ENCODE results near the gene DAB2IP.

The DAB2IP gene

DNA sequence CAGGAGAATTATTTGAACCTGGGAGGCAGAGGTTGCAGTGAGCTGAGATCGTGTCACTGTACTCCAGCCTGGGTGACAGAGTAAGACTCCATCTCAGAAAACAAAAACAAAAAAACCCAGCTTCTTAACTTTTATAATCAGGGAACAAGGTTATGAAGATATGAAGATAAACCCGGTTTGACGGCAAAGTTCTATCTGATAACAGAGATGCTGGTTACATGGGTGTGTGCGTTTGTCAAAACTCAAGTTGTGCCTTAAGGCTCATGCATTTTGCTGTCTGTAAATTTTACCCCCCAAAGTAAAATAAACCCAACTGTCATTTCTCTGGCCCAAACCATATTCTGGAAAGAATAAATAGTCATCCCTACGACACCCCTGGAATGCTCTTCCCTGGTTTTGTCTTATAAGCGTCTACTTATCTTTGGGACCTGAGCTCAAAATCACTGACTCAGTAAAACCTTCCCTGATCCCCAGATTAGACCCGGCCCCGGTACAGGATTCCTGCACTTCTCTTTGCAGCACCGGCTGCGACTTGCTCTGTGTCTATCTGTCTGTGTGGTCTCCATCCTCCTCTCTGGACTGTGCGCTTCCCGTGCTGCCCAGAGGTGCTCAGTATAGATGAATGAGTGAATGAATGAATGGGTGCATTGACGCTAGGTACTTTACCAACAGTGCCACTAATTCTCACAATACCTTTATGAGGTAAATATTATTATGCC lies 172.2 kb downstream of the DAB2IP start:
- DNase-seq = no peak

DNA sequence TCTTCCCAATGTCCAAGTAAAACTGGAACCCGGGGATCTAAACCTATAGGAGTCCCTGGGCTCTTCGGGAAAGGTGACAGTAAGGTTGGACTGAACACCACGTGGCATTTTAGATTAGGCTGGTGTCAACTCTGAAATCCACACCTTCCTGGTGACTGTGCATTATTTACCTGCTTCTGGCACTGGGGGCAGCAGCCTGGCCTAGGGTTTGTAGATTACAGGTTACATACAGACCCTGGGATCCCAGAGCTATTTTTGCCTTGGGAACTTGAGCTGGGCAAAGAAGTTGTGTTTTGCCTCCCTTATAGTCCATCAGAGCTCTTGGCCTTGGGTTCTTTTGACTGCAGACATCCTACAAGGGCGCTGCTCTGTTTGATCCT lies 173.2 kb downstream of the DAB2IP start:
- no peak for DNase-seq

DNA sequence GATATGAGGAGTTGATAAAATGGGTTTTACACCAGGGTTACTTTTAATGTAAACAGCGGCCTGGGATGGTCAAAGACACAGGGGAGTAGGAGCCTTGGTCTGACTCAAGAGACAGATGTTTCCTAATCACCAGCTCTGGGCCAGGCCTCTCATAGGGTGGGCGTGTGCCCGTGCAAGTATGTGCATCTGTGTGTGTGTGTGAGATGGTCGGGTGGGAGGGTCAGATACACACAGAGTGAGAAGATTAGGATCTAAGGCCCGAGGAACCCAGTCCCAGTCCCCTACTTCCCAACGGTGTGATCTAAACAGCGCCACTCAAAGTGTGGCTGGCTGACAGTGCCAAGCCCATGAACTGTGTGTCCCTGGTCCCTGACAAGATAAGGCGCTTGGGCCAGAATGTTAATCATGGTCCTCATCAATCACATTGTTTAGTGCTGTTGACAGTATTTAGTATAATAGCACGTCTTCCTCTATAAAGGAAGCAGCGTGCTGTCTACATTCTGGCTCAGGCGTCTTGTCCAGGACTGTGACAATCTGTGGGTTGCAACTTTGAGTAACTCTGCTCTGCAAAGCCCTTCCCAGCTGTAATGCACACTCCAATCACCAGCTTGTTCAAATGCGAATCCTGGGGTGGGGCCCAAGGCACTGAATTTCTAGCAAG lies 173.7 kb downstream of the DAB2IP start:
- no peak for DNase-seq

DNA sequence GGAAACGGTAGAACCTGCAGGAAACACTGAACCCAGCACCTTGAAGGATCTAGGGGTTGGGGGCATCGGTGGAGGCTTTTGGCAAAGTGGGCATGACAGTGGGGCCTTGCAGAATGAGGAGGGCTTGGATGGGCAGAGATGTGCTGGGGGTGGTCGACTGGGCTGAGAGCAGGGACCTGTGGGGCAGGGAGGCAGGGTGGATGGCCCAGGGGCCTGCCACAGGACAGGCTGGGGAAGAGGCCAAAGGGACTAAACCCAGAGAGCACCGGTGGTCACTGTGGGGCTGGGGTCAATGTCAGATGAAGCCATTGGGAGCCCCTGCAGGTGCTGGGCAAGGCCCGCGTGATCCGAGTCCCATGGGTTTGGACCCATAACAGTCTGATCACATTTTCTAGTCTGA lies 175.3 kb downstream of the DAB2IP start:
- no peak for DNase-seq

DNA sequence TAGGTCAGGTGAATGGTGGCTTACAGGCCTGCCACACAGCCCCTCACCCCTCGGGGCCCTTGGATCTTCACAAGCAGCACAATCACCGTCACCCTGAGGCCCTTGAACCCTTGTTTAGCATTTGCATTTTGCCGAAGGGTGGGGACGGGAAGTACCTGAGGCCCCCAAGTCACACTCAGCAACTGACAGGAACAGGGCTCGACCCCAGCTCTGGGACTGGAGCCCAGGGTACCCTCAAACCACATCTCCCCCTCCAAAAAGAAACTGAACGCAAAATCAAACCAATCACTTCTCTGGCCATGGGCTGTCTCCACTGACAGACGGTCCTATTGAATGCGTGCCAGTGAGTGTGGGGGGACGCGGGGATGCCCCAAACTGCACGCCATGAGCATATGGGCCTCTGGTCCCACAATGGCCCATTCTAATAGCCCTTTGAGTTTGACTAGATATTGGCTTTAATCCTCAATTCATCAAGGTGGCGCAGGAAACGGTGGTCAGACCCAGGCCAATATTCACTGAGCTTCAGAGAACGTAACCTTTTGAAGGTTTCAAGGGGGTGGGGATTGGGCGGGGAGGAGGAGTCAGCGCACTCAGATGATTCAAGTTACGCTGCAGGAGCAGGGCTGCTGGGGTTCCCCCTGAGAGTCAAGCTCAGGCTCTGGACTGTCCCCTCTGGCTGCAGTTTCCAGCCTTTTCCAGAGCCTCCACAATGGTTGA lies 176.0 kb downstream of the DAB2IP start:
- no peak for DNase-seq

DNA sequence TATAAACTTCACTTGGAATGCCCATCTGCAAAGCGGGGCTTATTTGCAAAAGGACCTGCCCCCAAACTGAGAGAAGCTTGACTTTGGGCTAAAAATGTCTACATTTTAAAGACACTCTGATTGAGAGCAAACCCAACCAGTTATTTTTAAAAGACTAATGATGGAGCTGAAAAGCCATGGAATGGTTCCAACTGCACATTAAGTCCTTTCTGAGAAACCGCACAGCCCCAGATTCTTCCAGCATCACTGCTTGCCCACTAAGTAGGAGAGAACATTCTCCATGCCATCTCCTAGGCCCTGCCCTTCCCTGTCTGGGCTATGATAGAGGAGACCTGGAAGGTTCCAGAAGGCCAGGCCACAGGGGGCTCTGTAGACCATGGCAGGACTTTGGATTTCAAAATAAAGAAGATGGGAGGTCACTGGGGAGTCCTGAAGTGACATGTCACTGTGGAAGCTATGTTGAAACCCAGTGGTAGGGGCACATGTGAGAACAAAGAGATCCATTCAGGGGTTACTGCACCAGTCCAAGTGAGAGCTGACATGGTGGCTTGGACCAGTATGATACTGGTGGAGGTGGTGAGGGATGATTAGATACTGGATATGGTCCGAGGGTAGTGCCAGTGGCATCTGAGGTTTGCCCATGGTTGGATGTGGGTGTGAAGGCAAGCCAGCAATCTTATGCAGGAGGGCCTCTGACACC lies 179.2 kb downstream of the DAB2IP start:
- no peak for DNase-seq

DNA sequence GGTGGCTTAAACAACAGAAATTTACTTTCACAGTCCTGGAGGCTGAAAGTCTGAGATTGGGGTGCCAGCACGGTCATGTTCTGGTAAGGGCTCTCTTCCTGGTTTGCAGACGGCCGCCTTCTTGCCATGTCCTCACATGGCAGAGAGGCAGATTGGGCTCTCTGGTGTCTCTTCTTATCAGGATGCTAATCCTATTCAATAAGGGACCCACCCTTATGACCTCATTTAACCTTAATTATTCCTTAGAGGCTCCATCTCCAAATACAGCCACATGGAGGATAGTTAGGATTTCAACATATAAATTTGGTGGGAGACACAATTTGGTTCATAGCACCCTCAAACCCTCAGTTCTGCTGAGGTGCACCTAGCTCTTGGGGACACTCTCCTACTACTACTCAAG lies 180.4 kb downstream of the DAB2IP start:
- no peak for DNase-seq

DNA sequence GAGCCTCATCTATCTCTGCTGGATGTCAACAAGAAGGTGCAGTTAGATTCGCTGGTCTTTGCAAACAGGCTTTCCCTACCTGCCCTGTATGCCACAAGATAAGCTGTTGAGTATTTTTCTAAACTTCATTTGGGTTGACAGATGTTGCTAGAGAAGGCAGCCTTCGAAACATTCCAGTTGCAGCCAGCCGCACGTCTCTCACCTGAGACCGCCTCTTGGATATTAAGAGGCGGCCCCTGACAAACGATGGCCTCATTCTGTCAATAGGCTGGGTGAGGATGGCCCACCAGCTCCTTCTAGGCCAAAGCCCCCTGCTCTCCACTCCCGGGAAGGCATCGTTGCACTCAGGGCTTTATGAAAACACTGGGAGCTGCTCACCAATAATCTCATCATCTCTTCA lies 181.6 kb downstream of the DAB2IP start:
- no peak for DNase-seq

Data from activated T-cell treated with anti-CD3 and anti-CD28 coated beads, Interleukin-2, amount 50 U/mL, for 48 hours (primary cell).